ENCODE measurements around the gene ANO7. TPM values are rescaled to one million over a fixed set of nuclear protein-coding genes. Genes with fewer than 3 reads are reported as not detected.

Gene ANO7
- total RNA-seq, 2 experiments from 2014 or later: 0.16 to 0.46 TPM

DNA sequence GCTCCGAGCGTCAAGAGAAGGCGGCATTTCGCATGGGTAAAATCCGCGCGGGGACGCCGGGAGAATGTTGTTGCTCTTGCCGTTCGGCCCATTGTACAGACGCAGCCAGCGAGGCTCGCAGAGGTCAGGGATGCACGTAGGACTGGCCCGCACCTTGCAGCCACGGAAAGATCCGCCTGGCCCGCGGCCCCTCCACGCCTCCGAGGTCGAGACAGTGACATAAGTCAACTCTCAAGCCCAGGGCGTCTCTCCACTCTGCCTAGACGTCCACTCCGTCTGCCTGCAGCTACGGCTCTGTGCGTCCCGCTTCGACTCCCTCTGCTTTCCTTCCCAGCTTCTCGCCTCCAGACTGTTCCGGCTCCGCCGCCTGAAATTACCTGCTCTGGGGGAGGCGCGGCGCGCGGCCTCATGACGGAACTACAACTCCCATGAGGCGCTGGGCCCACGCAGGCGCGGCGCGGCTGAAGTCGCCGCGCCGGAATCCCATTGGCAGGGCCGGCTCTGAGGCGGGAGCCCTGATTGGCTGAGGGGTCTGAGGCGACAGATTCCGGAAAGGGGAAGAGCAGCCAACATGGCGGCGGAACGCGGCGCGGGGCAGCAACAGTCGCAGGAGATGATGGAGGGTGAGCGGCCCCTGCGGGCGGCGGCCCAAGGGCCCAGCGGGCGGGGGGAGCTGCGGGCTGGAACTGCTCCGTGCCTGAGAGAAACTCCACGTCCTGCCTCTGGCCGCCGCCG is 38.4 kb upstream of the ANO7 start, which contains the start of gene PPP1R7:
Gene PPP1R7 (plus strand): TSS at position 543 of the 735 bp plus-strand sequence. CDS start 29 bp downstream, at position 572.
- intact Hi-C loops (cut with micrococcal nuclease; ENCODE audit: unreplicated experiment): loop anchor here (1.0 to 10.0 kb wide), 2 partner anchors 48 to 735 kb away; partner anchors contain the start of gene MTERF4
- Histone ChIP-seq H3K9me2 (ENCODE audit: insufficient read depth, low read length) (no peaks in the 10 kb centered on the region), H3K4me3 (ENCODE audit: low read depth, low read length, poor library complexity, severe bottlenecking) (peak within 1 kb of the TSS; percentile 94), H3K4me1 (ENCODE audit: insufficient read depth, low read length, poor library complexity, severe bottlenecking) (peaks cover 37% of the 10 kb centered on the region), H3K9me3 (ENCODE audit: low read length) (no peaks in the 10 kb centered on the region), H3K79me2 (ENCODE audit: insufficient read depth, low read depth, low read length) (peaks cover 40% of the 10 kb centered on the region; the same call in 1 of the 2 replicates), H2AFZ (ENCODE audit: low read length) (peak within 1 kb of the TSS; percentile 86), H3K4me2 (ENCODE audit: low read length) (peak within 1 kb of the TSS; percentile 95), H3K27ac (ENCODE audit: low read depth, low read length, poor library complexity, severe bottlenecking) (peak within 1 kb of the TSS; percentile 35), H3K36me3 (ENCODE audit: insufficient read depth, low read length) (peaks cover 13% of the 10 kb centered on the region), H4K20me1 (ENCODE audit: insufficient read depth, low read length) (peaks cover 16% of the 10 kb centered on the region)
- DNase-seq (ENCODE audit: low spot score): peak; percentile 96
- no TSS peak for BruUV-seq (replicated peaks)
- TF ChIP-seq EZH2phosphoT487 (IDR thresholded peaks at IDR 0.05; ENCODE audit: borderline replicate concordance, low read depth, low read length): no peak
- TF ChIP-seq, protein P1, sequence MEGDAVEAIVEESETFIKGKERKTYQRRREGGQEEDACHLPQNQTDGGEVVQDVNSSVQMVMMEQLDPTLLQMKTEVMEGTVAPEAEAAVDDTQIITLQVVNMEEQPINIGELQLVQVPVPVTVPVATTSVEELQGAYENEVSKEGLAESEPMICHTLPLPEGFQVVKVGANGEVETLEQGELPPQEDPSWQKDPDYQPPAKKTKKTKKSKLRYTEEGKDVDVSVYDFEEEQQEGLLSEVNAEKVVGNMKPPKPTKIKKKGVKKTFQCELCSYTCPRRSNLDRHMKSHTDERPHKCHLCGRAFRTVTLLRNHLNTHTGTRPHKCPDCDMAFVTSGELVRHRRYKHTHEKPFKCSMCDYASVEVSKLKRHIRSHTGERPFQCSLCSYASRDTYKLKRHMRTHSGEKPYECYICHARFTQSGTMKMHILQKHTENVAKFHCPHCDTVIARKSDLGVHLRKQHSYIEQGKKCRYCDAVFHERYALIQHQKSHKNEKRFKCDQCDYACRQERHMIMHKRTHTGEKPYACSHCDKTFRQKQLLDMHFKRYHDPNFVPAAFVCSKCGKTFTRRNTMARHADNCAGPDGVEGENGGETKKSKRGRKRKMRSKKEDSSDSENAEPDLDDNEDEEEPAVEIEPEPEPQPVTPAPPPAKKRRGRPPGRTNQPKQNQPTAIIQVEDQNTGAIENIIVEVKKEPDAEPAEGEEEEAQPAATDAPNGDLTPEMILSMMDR (conservative IDR thresholded peaks at IDR 0.05; ENCODE audit: low read length): no peak
- CTCF ChIA-PET (ENCODE audit: unreplicated experiment): no interaction called here
- POLR2A ChIA-PET: interaction anchor here (0.6 to 1.0 kb wide), 3 partner anchors 49 to 356 kb away, joined by 3 to 8 read pairs (median 4); no protein-coding TSS in a partner anchor

GRCh38 chr2:241150660-241151530 is 37.6 kb upstream of the ANO7 start:
- H3K27ac ChIP-seq (ENCODE audit: low read depth, low read length, poor library complexity, severe bottlenecking): peak overlapping the region; percentile 23
- peak overlapping the region; percentile 86 for H2AFZ ChIP-seq (ENCODE audit: low read length)
- no peaks in the 10 kb centered on the region for H3K9me3 ChIP-seq (ENCODE audit: low read length)
- peak overlapping the region; percentile 95 for H3K4me2 ChIP-seq (ENCODE audit: low read length)
- peak; percentile 16 for DNase-seq (ENCODE audit: low spot score)
- no peaks in the 10 kb centered on the region for H3K9me2 ChIP-seq (ENCODE audit: insufficient read depth, low read length)
- no TSS peak for BruUV-seq (replicated peaks)
- peaks cover 39% of the 10 kb centered on the region; the same call in 1 of the 2 replicates for H3K79me2 ChIP-seq (ENCODE audit: insufficient read depth, low read depth, low read length)
- H3K4me3 ChIP-seq (ENCODE audit: low read depth, low read length, poor library complexity, severe bottlenecking): peak overlapping the region; percentile 94
- intact Hi-C loops (cut with micrococcal nuclease; ENCODE audit: unreplicated experiment): loop anchor here (1.0 kb wide), 1 partner anchor 49 kb away; the partner anchor contains the start of gene MTERF4
- H4K20me1 ChIP-seq (ENCODE audit: insufficient read depth, low read length): peaks cover 16% of the 10 kb centered on the region
- TF ChIP-seq EZH2phosphoT487 (IDR thresholded peaks at IDR 0.05; ENCODE audit: borderline replicate concordance, low read depth, low read length): no peak
- TF ChIP-seq, protein P1 (conservative IDR thresholded peaks at IDR 0.05; ENCODE audit: low read length): 0 out of 2 replicates have a peak, but pooled peaks have one; percentile 14
- peaks cover 16% of the 10 kb centered on the region for H3K36me3 ChIP-seq (ENCODE audit: insufficient read depth, low read length)
- ChIA-PET CTCF (ENCODE audit: unreplicated experiment) (no interaction called here), POLR2A (interaction anchor here (0.6 to 0.9 kb wide), 4 partner anchors 10 to 355 kb away, joined by 3 to 8 read pairs (median 3); no protein-coding TSS in a partner anchor)
- peaks cover 37% of the 10 kb centered on the region for H3K4me1 ChIP-seq (ENCODE audit: insufficient read depth, low read length, poor library complexity, severe bottlenecking)
